Ramos (cell line): ENCODE measurements around the gene ZNF672.
"Not testable (repeated sequence)": the region's sequence is repeated elsewhere in the genome, so short reads cannot be mapped to it uniquely, and the experiment has no call there.

Source experiments
- in situ Hi-C: fragments of 300-500 bp; cut with MboI; formaldehyde crosslinking; loops from one replicate; pipeline ENCODE4 v1.14.3; 2022; ENCODE audit warnings: low sequenced_read_pairs; ENCODE audit not compliant: unreplicated experiment

ZNF672 gene

DNA sequence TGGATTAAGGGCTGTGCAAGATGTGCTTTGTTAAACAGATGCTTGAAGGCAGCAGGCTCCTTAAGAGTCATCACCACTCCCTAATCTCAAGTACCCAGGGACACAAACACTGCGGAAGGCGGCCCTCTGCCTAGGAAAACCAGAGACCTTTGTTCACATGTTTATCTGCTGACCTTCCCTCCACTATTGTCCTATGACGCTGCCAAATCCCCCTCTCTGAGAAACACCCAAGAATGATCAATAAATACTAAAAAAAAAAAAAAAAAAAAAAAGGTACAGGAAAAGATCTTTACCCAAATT lies 7.4 kb upstream of the ZNF672 start:
- in situ Hi-C loops = not testable (repeated sequence)

- in situ Hi-C loops = no loop called here
Observed at GRCh38 chr1:248831842-248832241, 6.2 kb upstream of the ZNF672 start.

- in situ Hi-C loops = no loop called here
Observed at GRCh38 chr1:248834343-248834940, 3.6 kb upstream of the ZNF672 start.

- in situ Hi-C loops = no loop called here
Observed at GRCh38 chr1:248837045-248837780, 811 bp upstream of the ZNF672 start.

DNA sequence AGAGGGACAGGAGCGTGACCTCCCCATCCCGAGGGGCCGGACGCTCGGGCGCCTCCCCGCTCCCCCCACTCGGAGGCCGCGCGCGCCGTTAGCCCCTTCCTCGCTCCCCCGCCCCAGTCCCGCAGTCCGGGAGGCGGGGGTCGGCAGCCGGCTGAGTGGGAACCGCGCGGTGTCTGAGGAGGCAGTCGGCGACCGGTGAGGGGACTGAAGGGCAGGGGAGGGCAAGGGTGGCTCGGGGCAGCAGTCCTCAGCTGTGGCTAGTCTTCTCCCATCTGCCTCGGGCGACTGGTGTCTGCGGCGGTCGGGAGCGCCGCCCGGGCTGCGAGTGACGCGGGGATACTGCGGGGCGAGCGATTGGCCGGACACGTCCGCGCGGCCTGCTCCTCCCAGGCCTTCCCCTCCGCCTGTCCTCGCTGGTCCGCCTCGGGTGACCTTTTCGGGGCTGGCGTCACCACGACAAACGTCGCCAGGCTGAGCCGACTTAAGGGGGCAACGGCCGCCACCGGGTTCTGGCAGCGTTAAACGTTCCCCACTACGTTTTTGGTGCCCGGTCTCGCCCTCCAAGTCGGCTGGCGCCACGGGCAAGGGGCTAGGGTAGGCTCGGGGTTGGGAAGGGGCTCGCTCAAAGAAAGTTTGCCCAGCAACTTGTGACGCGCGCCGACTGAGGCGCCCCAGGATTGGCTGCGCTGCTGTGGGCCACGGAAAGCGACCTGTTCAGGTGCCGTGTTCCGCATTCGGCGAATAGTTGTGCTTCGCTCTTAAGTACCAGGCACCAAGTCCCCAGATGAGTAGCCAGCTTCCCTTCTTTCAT lies 538 bp downstream of the ZNF672 start:
- in situ Hi-C loops = no loop called here

DNA sequence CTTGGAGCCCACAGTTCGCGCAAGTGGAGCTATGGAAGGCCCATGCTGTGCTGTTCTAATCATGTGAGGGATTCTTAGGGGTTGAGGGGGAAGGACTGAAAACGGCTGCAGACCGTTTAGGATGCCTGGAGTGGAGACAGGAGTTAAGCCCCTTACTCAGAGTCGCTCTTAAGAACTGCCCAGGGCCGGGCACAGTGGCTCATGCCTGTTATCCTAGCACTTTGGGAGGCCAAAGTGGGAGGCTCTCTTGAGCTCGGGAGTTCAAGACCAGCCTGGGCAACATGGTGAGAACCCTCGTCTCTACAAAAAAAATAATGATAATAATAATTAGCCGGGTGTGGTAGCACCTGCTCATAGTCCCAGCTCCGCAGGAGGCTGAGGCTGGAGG lies 1.1 kb downstream of the ZNF672 start:
- in situ Hi-C loops = no loop called here

GRCh38 chr1:248840946-248841345 lies 2.9 kb downstream of the ZNF672 start:
- in situ Hi-C loops = no loop called here

- in situ Hi-C loops = no loop called here
Observed at GRCh38 chr1:248841702-248842395, 3.8 kb downstream of the ZNF672 start.

GRCh38 chr1:248842781-248843331 lies 4.8 kb downstream of the ZNF672 start:
- in situ Hi-C loops = no loop called here

DNA sequence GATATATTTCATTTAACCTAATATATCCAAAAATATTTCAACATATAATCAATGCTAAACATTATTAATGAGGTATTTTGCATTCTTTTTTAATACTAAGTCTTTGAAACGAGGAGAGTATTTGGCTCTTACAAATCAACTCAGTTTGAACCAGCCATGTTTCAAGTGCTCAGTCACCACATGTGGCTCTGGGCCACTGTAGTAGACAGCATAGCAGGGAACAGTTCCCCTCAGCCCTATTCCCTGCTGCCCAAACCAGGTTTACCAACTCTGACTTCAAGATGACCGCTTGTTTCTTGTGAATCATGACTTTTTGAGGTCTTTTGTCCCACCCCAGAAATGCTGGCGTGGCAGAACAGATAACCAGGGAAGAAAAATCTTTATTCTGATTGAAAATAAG lies 5.7 kb downstream of the ZNF672 start:
- in situ Hi-C loops = no loop called here

- in situ Hi-C loops = no loop called here
Observed at GRCh38 chr1:248844526-248844925, 6.5 kb downstream of the ZNF672 start.

DNA sequence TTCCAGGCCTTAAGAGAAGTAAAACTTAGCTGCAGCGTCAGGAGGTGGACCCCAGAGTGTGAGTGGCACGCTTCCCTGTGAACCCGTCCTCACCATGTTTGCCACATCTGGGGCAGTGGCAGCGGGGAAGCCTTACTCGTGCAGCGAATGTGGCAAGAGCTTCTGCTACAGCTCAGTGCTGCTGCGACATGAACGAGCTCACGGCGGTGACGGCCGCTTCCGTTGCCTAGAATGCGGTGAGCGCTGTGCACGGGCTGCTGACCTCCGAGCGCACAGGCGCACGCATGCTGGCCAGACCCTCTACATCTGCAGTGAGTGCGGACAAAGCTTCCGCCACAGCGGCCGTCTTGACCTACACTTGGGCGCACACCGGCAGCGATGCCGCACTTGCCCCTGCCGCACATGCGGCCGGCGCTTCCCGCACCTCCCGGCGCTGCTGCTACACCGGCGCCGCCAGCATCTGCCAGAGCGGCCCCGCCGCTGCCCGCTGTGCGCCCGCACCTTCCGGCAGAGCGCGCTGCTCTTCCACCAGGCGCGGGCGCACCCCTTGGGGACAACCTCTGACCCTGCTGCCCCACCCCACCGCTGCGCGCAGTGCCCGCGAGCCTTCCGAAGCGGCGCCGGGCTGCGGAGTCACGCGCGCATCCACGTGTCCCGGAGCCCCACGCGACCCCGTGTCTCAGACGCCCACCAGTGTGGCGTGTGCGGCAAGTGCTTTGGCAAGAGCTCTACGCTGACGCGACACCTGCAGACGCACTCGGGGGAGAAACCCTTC lies 9.3 kb downstream of the ZNF672 start:
- in situ Hi-C loops = no loop called here

- in situ Hi-C loops = no loop called here
Observed at GRCh38 chr1:248847956-248848561, 10.0 kb downstream of the ZNF672 start.

GRCh38 chr1:248848602-248849001 lies 10.6 kb downstream of the ZNF672 start:
- in situ Hi-C loops = no loop called here

DNA sequence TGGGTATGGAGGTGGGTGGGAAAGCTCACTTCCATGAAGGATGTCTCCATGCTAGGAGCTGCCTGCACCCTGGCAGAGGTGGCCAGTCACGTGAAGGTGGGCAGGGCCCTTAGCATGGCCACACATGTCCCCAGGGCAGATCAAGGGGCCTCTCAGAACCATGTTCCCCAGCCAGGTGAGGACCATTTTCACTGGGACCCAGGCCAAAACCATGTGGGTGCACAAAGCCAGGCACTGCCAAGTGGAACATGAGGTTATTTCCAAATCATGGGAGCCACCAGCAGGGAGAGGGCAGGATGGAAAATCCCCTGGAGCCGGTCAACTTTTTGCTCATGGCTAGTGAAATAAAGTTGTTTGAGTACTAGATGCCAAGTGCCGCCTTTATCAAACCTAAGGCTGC lies 11.1 kb downstream of the ZNF672 start:
- in situ Hi-C loops = no loop called here

DNA sequence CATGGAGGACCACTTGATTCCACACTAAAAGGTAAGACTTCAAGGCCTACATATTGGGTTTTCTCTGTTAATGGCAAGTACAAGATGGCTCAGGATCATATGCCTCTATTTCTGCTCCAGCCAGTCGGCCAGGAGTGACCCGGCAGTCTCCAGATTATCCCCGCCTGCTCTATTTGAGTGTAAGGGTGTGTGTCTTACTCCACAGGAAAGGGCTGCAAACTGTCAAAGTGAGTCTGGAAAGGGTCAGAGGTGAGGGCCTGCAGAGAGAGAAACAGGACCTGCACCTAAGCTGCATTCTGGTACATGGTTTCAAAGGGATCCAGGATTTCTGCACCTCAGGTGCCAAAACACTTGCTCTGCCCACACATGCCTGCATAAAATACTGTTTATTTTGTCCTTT lies 11.6 kb downstream of the ZNF672 start:
- in situ Hi-C loops = no loop called here

GRCh38 chr1:248850124-248850523 lies 12.1 kb downstream of the ZNF672 start:
- in situ Hi-C loops = no loop called here

DNA sequence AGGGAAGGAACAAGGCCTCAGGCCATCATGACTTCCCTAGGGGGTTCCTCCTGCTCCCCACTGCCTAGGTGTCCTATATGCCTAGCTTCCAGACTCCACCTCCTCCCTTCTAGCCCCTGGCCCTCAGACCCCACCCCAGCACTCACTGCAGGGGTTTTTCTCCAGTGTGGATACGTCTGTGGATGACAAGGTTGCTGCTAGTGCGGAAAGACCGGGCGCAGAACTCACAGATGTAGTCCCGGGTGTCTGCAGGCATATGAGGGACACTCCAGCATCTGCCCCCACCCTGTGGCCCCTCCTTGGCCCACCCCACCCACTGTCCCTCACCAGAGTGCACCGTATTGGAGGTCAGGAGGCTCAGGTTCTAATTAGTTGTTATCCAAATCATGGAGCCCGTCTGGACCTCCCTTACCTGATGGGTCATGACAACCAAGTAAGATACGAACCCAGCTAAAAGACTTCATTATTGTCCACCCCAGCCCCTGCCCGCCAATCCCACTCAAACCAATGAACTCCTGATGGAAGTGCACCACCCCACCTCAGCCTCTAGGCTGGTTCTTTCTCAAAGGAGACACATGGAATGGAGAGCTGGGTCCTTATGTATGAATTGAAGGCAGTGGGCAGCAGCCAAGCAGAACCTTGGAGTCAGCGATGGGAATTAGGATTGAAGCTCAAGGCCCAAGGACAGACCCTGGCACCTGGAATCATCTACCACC lies 12.7 kb downstream of the ZNF672 start:
- in situ Hi-C loops = no loop called here

GRCh38 chr1:248851390-248851789 lies 13.4 kb downstream of the ZNF672 start:
- in situ Hi-C loops = no loop called here
